ENCODE results near the gene CNTNAP2.

Gene CNTNAP2

GRCh38 chr7:148017126-148017525, 1900.5 kb downstream of the CNTNAP2 start:
- H3K9me3 ChIP-seq (ENCODE audit: control insufficient read depth, low read depth, low read length): no peaks in the 10 kb centered on the region
- no peak overlapping the region for H3K27ac ChIP-seq (ENCODE audit: low read length)
- H3K9ac ChIP-seq (ENCODE audit: low read length): no peak overlapping the region
- no peak overlapping the region for H3K4me3 ChIP-seq (ENCODE audit: low read length)
- no peaks in the 10 kb centered on the region for H3K27me3 ChIP-seq (ENCODE audit: control insufficient read depth, insufficient read depth, low read length)
- peaks cover 18% of the 10 kb centered on the region for H3K4me1 ChIP-seq (ENCODE audit: control insufficient read depth, low read depth, low read length)
- H3K36me3 ChIP-seq (ENCODE audit: control insufficient read depth, low read depth, low read length): no peaks in the 10 kb centered on the region

DNA sequence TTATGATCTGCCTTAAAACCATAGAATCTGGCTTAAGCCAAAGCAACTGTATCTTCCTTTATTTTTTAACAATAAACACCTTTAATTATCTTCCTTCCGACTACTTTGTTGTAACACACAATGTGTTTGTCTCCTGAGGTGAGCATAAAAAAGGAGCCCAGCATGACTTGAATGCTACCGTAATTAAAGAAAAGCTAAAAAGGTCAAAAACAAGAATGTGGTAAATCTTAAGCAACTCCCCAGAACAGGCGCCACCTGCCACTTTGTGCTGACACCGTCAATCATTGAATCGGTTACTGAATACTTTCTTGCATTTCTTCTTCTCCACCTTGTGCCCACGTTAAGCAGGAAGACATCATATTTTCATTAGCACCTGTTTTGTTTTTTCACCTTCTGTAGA, 1904.1 kb downstream of the CNTNAP2 start:
- Histone ChIP-seq H3K4me1 (ENCODE audit: control insufficient read depth, low read depth, low read length) (peaks cover 18% of the 10 kb centered on the region), H3K27me3 (ENCODE audit: control insufficient read depth, insufficient read depth, low read length) (no peaks in the 10 kb centered on the region), H3K27ac (ENCODE audit: low read length) (no peak overlapping the region), H3K9me3 (ENCODE audit: control insufficient read depth, low read depth, low read length) (no peaks in the 10 kb centered on the region), H3K4me3 (ENCODE audit: low read length) (no peak overlapping the region), H3K36me3 (ENCODE audit: control insufficient read depth, low read depth, low read length) (no peaks in the 10 kb centered on the region), H3K9ac (ENCODE audit: low read length) (no peak overlapping the region)

DNA sequence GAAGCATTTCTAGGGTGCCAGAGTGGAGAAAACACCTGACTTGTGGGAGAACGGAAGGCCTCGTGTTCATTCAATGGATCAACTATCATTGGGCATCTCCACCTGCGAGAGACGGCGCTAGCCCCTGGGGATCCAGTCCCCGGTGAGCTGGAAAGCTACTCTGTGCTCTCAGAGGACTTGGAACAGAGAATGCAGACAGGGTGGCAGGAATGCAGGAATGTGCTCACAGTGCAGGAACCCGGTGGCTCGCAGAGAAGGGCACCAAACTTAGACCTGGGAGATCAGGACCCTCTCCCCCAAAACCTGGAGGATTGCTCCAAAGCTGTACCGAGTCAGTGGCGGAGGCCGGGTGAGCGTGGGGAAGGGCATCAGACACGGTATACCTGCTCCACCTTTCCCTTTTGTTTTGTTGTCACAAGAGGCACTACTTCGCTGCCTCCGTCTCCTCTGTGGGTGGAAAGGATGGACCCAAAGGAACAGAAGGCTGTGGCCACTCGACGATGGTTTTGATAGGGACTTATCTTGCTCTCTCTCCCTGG, 1905.0 kb downstream of the CNTNAP2 start:
- Histone ChIP-seq H3K36me3 (ENCODE audit: control insufficient read depth, low read depth, low read length) (no peaks in the 10 kb centered on the region), H3K27ac (ENCODE audit: low read length) (no peak overlapping the region), H3K9ac (ENCODE audit: low read length) (no peak overlapping the region), H3K9me3 (ENCODE audit: control insufficient read depth, low read depth, low read length) (no peaks in the 10 kb centered on the region), H3K4me1 (ENCODE audit: control insufficient read depth, low read depth, low read length) (peaks cover 19% of the 10 kb centered on the region), H3K4me3 (ENCODE audit: low read length) (no peak overlapping the region), H3K27me3 (ENCODE audit: control insufficient read depth, insufficient read depth, low read length) (no peaks in the 10 kb centered on the region)

- Histone ChIP-seq H3K36me3 (ENCODE audit: control insufficient read depth, low read depth, low read length) (no peaks in the 10 kb centered on the region), H3K9me3 (ENCODE audit: control insufficient read depth, low read depth, low read length) (no peaks in the 10 kb centered on the region), H3K9ac (ENCODE audit: low read length) (no peak overlapping the region), H3K27me3 (ENCODE audit: control insufficient read depth, insufficient read depth, low read length) (no peaks in the 10 kb centered on the region), H3K27ac (ENCODE audit: low read length) (no peak overlapping the region), H3K4me1 (ENCODE audit: control insufficient read depth, low read depth, low read length) (peaks cover 22% of the 10 kb centered on the region), H3K4me3 (ENCODE audit: low read length) (no peak overlapping the region)
Measured at GRCh38 chr7:148022832-148023231, 1906.2 kb downstream of the CNTNAP2 start.

GRCh38 chr7:148026713-148027112, 1910.1 kb downstream of the CNTNAP2 start:
- Histone ChIP-seq H3K9ac (ENCODE audit: low read length) (no peak overlapping the region), H3K27me3 (ENCODE audit: control insufficient read depth, insufficient read depth, low read length) (no peaks in the 10 kb centered on the region), H3K36me3 (ENCODE audit: control insufficient read depth, low read depth, low read length) (no peaks in the 10 kb centered on the region), H3K4me3 (ENCODE audit: low read length) (no peak overlapping the region), H3K27ac (ENCODE audit: low read length) (no peak overlapping the region), H3K9me3 (ENCODE audit: control insufficient read depth, low read depth, low read length) (no peaks in the 10 kb centered on the region), H3K4me1 (ENCODE audit: control insufficient read depth, low read depth, low read length) (peaks cover 7% of the 10 kb centered on the region)

- H3K27me3 ChIP-seq (ENCODE audit: control insufficient read depth, insufficient read depth, low read length): no peaks in the 10 kb centered on the region
- no peak overlapping the region for H3K9ac ChIP-seq (ENCODE audit: low read length)
- no peak overlapping the region for H3K27ac ChIP-seq (ENCODE audit: low read length)
- H3K36me3 ChIP-seq (ENCODE audit: control insufficient read depth, low read depth, low read length): no peaks in the 10 kb centered on the region
- no peak overlapping the region for H3K4me3 ChIP-seq (ENCODE audit: low read length)
- no peaks in the 10 kb centered on the region for H3K9me3 ChIP-seq (ENCODE audit: control insufficient read depth, low read depth, low read length)
- H3K4me1 ChIP-seq (ENCODE audit: control insufficient read depth, low read depth, low read length): peaks cover 4% of the 10 kb centered on the region
Measured at GRCh38 chr7:148028165-148028564, 1911.6 kb downstream of the CNTNAP2 start.

GRCh38 chr7:148031019-148031418, 1914.4 kb downstream of the CNTNAP2 start:
- H3K4me3 ChIP-seq (ENCODE audit: low read length): no peak overlapping the region
- no peak overlapping the region for H3K9ac ChIP-seq (ENCODE audit: low read length)
- H3K9me3 ChIP-seq (ENCODE audit: control insufficient read depth, low read depth, low read length): no peaks in the 10 kb centered on the region
- no peak overlapping the region for H3K27ac ChIP-seq (ENCODE audit: low read length)
- no peaks in the 10 kb centered on the region for H3K27me3 ChIP-seq (ENCODE audit: control insufficient read depth, insufficient read depth, low read length)
- H3K36me3 ChIP-seq (ENCODE audit: control insufficient read depth, low read depth, low read length): no peaks in the 10 kb centered on the region
- H3K4me1 ChIP-seq (ENCODE audit: control insufficient read depth, low read depth, low read length): peaks cover 4% of the 10 kb centered on the region

GRCh38 chr7:148031811-148032210, 1915.2 kb downstream of the CNTNAP2 start:
- no peaks in the 10 kb centered on the region for H3K27me3 ChIP-seq (ENCODE audit: control insufficient read depth, insufficient read depth, low read length)

DNA sequence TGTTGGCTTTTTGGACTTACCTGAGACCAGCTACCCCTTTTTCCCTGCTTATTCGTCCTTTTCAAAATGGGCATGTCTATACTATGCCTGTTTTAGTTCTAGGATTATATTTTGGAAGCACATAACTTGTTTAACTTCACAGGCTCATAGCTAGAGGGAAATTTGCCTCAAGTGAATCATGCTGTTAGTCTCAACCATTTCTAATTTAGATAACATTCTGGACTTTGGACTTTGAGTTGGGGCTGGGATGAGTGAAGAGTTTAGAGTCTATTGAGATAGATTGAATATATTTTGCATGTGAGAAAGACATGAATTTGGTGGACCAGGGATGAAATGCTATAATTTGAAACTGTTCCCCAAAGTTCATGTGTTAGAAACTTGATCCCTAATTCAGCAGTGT, 1919.3 kb downstream of the CNTNAP2 start:
- Histone ChIP-seq H3K4me1 (ENCODE audit: control insufficient read depth, low read depth, low read length) (no peaks in the 10 kb centered on the region), H3K27me3 (ENCODE audit: control insufficient read depth, insufficient read depth, low read length) (no peaks in the 10 kb centered on the region), H3K27ac (ENCODE audit: low read length) (no peak overlapping the region), H3K9ac (ENCODE audit: low read length) (no peak overlapping the region), H3K36me3 (ENCODE audit: control insufficient read depth, low read depth, low read length) (no peaks in the 10 kb centered on the region), H3K9me3 (ENCODE audit: control insufficient read depth, low read depth, low read length) (no peaks in the 10 kb centered on the region), H3K4me3 (ENCODE audit: low read length) (no peak overlapping the region)

More at GRCh38 chr7:148031811-148032210, 1915.2 kb downstream of the CNTNAP2 start:
- no peak overlapping the region for H3K9ac ChIP-seq (ENCODE audit: low read length)
- H3K9me3 ChIP-seq (ENCODE audit: control insufficient read depth, low read depth, low read length): no peaks in the 10 kb centered on the region
- no peak overlapping the region for H3K27ac ChIP-seq (ENCODE audit: low read length)
- H3K36me3 ChIP-seq (ENCODE audit: control insufficient read depth, low read depth, low read length): no peaks in the 10 kb centered on the region
- peaks cover 1% of the 10 kb centered on the region for H3K4me1 ChIP-seq (ENCODE audit: control insufficient read depth, low read depth, low read length)
- H3K4me3 ChIP-seq (ENCODE audit: low read length): no peak overlapping the region

GRCh38 chr7:148037044-148037443, 1920.4 kb downstream of the CNTNAP2 start:
- Histone ChIP-seq H3K9me3 (ENCODE audit: control insufficient read depth, low read depth, low read length) (no peaks in the 10 kb centered on the region), H3K9ac (ENCODE audit: low read length) (no peak overlapping the region)

DNA sequence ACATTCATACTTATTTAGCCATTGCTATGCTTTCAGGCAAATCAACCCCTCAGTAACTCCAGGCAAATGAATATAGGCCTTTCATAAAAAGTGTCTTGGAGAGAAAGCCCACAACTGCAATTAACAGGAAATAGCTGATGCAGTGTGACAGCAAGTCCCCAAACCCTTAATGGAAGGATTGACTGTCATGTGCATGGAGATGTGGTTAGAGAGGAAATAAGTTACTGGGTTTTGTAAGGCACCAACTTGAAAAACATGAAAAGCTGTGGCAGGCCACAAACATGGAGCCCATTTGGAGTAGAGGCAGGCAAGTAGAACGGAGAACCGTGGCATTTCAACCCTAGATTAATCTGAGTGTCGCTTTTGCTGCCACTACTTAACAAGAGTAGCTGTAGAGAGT, 1924.6 kb downstream of the CNTNAP2 start:
- H3K9ac ChIP-seq (ENCODE audit: low read length): no peak overlapping the region
- no peaks in the 10 kb centered on the region for H3K9me3 ChIP-seq (ENCODE audit: control insufficient read depth, low read depth, low read length)
- no peak overlapping the region for H3K27ac ChIP-seq (ENCODE audit: low read length)
- no peaks in the 10 kb centered on the region for H3K27me3 ChIP-seq (ENCODE audit: control insufficient read depth, insufficient read depth, low read length)
- no peaks in the 10 kb centered on the region for H3K4me1 ChIP-seq (ENCODE audit: control insufficient read depth, low read depth, low read length)
- no peak overlapping the region for H3K4me3 ChIP-seq (ENCODE audit: low read length)
- no peaks in the 10 kb centered on the region for H3K36me3 ChIP-seq (ENCODE audit: control insufficient read depth, low read depth, low read length)

More at GRCh38 chr7:148037044-148037443, 1920.4 kb downstream of the CNTNAP2 start:
- Histone ChIP-seq H3K4me1 (ENCODE audit: control insufficient read depth, low read depth, low read length) (no peaks in the 10 kb centered on the region), H3K27me3 (ENCODE audit: control insufficient read depth, insufficient read depth, low read length) (no peaks in the 10 kb centered on the region), H3K4me3 (ENCODE audit: low read length) (no peak overlapping the region), H3K36me3 (ENCODE audit: control insufficient read depth, low read depth, low read length) (no peaks in the 10 kb centered on the region), H3K27ac (ENCODE audit: low read length) (no peak overlapping the region)

DNA sequence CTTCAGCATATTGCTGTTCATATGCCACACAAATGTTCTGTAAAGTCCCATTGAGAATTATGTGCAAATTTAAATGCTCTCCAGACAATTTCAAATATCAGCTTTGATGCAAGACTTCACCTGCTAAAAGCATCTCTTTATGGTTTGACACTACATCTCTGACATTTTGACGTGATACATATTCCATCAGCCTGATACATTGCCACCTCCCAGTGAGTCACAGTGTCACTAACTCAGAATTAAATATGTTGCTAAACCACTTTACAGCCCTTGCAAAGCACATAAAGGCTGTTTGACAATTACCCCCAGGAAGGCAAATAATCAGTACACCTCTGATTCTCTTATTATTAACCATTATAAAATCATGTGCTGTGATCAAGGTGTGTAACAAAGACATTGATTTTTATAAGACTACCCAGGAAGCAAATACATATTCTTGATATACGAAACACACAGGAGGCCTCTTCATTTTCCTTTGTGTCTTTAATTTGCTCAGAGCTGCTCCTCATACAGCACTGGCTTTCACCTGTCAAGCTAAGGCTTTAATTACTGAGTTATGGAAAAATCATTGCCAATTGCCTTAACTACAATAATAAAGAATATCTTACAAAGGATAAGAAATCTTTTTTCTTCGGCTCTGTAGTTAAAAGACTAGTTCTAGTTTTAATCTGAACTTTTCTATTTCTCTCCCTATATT, 1926.5 kb downstream of the CNTNAP2 start:
- Histone ChIP-seq H3K27ac (ENCODE audit: low read length) (no peak overlapping the region), H3K4me1 (ENCODE audit: control insufficient read depth, low read depth, low read length) (no peaks in the 10 kb centered on the region), H3K9ac (ENCODE audit: low read length) (no peak overlapping the region), H3K27me3 (ENCODE audit: control insufficient read depth, insufficient read depth, low read length) (no peaks in the 10 kb centered on the region), H3K4me3 (ENCODE audit: low read length) (no peak overlapping the region), H3K36me3 (ENCODE audit: control insufficient read depth, low read depth, low read length) (no peaks in the 10 kb centered on the region), H3K9me3 (ENCODE audit: control insufficient read depth, low read depth, low read length) (no peaks in the 10 kb centered on the region)
